Kidney (tissue), 14 donors: ENCODE data around the gene SPACA9. TPM values are rescaled to one million over a fixed set of nuclear protein-coding genes. Genes with fewer than 3 reads are reported as not detected.

Experiments
- DNase-seq, 5 donors: peaks; one replicate each; pipeline ENCODE4 v3.0.0-alpha.2; 2013 to 2020
- FAIRE-seq: peaks from 2 replicates; lab custom pipeline; 2012; peaks lifted over from hg19 to GRCh38; lab: Jason Lieb, UNC
- H3K27ac ChIP-seq, 2 donors: one replicate each; pipeline ENCODE4 v1.7.0; 2013; ENCODE audit warnings: low read depth in 2 of 2, low read length in 2 of 2, inconsistent platforms in 1 of 2
- H3K27me3 ChIP-seq: one replicate; pipeline ENCODE4 v1.7.1; 2013; ENCODE audit warnings: low read length, inconsistent platforms; ENCODE audit not compliant: control insufficient read depth, insufficient read depth
- H3K36me3 ChIP-seq, 3 donors: one replicate each; pipeline versions ENCODE4 v1.7.0 to v1.7.1; 2013; ENCODE audit warnings: low read length in 3 of 3, control low read depth in 1 of 3, inconsistent platforms in 1 of 3; ENCODE audit not compliant: insufficient read depth in 3 of 3, control insufficient read depth in 2 of 3
- H3K4me1 ChIP-seq, 3 donors: one replicate each; pipeline versions ENCODE4 v1.7.0 to v1.7.1; 2013; ENCODE audit warnings: low read length in 3 of 3, inconsistent platforms in 1 of 3, low read depth in 1 of 3; ENCODE audit not compliant: control insufficient read depth in 2 of 3, insufficient read depth in 2 of 3
- H3K4me3 ChIP-seq, 3 donors: one replicate each; pipeline versions ENCODE4 v1.7.0 to v1.8.1; 2013; ENCODE audit warnings: low read length in 3 of 3, control low read depth in 1 of 3, inconsistent platforms in 1 of 3
- H3K9ac ChIP-seq, 3 donors: one replicate each; pipeline versions ENCODE4 v1.7.0 to v1.7.1; 2013; ENCODE audit warnings: low read length in 3 of 3, control low read depth in 1 of 3, inconsistent platforms in 1 of 3
- H3K9me3 ChIP-seq, 3 donors: one replicate each; pipeline versions ENCODE4 v1.7.0 to v1.7.1; 2013; ENCODE audit warnings: low read length in 3 of 3, control low read depth in 1 of 3, inconsistent platforms in 1 of 3; ENCODE audit not compliant: control insufficient read depth in 2 of 3, insufficient read depth in 1 of 3
- CTCF ChIP-seq: IDR thresholded peaks from 3 replicates; pipeline ENCODE4 v1.5.1; 2012; ENCODE audit warnings: mild to moderate bottlenecking, moderate library complexity, borderline replicate concordance; ENCODE audit not compliant: insufficient read depth; ENCODE audit errors: extremely low read depth
- intact Hi-C: fragments of 100-400 bp; cut with DNase I; formaldehyde crosslinking; loops from one replicate; pipeline ENCODE4 v1.11.1; 2022
- polyA plus RNA-seq: library from polyadenylated mRNA; stranded (reverse); fragments of 350-450 nt; fragmentation: Illumina TruSeq; extraction: RNeasy Lipid Tissue Mini Kit (QIAGEN cat#74804); gene quantifications from one replicate; pipeline ENCODE4 v1.2.3, GENCODE V29; 2014; ENCODE audit warnings: low read depth, low replicate concordance; ENCODE audit not compliant: insufficient read depth
- total RNA-seq: library from RNA; stranded (reverse); fragmentation: NEBNext Ultra II Directional; extraction: Animal tissue kit (Norgen Biotek cat#: 25700); gene quantifications from one replicate; pipeline ENCODE4 v1.2.1, GENCODE V29; 2021
- donor health status: control.
- donor health status: control.
- donor health status: control.
- donor health status: control.
- donor health status: control.
- donor health status: DM: yes; HTN: yes; CAD: no.
- donor health status: Normal renal cell carcinoma (clear cell type).

The SPACA9 gene
- total and polyA plus RNA-seq, 2 donors from 2014 or later: 8.7 to 17.1 TPM

- Histone ChIP-seq H3K4me1 (no peaks in the 10 kb centered on the region), H3K9ac (no peak overlapping the region), H3K4me3 (no peak overlapping the region), H3K9me3 (no peaks in the 10 kb centered on the region), H3K36me3 (no peaks in the 10 kb centered on the region), H3K27me3 (no peaks in the 10 kb centered on the region), H3K27ac (no peak overlapping the region)
- no peak for FAIRE-seq
- no peak for DNase-seq
- no peak for TF ChIP-seq CTCF
- intact Hi-C loops: no loop called here
These were observed 16.2 kb upstream of the SPACA9 start for GRCh38 chr9:132862533-132862932.

DNA sequence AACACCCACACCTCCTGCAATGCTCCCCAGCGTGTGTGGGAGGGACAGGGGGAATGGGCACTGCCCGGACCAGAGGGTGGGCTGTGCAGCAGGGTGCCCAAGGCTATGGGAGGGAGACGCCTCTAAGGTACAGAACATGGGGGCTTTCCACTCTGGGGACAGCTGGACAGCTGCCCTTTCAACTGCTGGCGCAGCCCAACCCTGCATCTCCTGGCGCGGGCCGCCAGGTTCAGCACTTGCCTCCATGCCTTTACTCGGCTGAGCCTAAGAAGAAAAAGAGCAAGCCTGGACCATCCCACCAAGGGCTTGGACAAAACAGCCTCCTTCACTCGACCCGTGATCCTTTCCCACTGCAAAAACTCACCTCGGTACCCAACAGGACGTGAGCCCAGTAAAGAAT, 15.6 kb upstream of the SPACA9 start:
- no peaks in the 10 kb centered on the region for H3K9me3 ChIP-seq
- no peak overlapping the region for H3K9ac ChIP-seq
- intact Hi-C loops: no loop called here
- H3K27ac ChIP-seq: no peak overlapping the region
- DNase-seq (no peak), FAIRE-seq (no peak)
- no peaks in the 10 kb centered on the region for H3K27me3 ChIP-seq
- H3K4me3 ChIP-seq: no peak overlapping the region
- H3K4me1 ChIP-seq: no peaks in the 10 kb centered on the region
- H3K36me3 ChIP-seq: no peaks in the 10 kb centered on the region
- no peak for TF ChIP-seq CTCF

DNA sequence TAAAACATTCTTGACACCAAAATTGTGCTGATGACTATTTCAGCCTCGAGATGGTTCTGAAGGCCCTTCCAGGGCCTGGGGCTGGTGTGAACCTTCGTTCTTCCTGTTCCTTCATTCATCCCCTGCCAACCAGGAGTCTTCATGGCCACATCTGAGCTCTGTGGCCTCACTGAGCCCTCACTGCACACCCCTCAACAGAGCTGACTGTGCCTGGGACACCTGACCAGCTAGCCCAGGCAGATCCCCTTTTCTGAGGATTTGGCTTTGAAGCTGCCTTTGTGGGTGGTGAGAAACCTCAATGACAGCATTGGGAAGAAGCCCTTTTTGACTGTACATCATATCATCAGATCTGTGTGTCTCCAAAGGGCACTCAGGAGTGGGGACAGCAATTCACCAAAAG, 14.4 kb upstream of the SPACA9 start:
- H3K27ac ChIP-seq: no peak overlapping the region
- no peaks in the 10 kb centered on the region for H3K4me1 ChIP-seq
- intact Hi-C loops: no loop called here
- no peak for TF ChIP-seq CTCF
- no peaks in the 10 kb centered on the region for H3K27me3 ChIP-seq
- DNase-seq (no peak), FAIRE-seq (no peak)
- H3K9me3 ChIP-seq: no peaks in the 10 kb centered on the region
- H3K9ac ChIP-seq: no peak overlapping the region
- H3K36me3 ChIP-seq: no peaks in the 10 kb centered on the region
- H3K4me3 ChIP-seq: no peak overlapping the region

DNA sequence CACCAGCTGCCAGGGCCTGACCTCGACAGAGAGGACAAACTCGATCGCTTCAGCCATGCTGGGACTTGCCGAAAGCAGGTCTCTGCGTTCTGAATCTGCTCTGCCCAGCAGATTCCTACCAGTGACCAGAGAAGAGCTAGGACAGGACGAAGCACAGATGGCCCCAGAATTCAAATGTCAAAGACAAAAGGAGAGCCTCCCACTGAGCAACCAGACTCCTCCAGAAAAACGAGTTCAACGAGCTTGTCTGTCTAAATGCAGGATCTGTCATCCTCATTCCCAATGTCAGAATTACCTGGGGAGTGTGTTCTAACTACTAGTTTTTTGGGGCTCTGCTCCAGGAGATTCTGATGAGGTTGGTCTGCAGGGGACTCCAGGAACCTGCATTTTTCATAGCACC, 14.0 kb upstream of the SPACA9 start:
- intact Hi-C loops: no loop called here
- FAIRE-seq: no peak
- Histone ChIP-seq H3K4me3 (no peak overlapping the region), H3K9me3 (no peaks in the 10 kb centered on the region), H3K36me3 (no peaks in the 10 kb centered on the region), H3K27ac (no peak overlapping the region), H3K4me1 (no peaks in the 10 kb centered on the region), H3K27me3 (no peaks in the 10 kb centered on the region), H3K9ac (no peak overlapping the region)
- TF ChIP-seq CTCF: no peak
- DNase-seq: no peak
